PC-3 (cell line): ENCODE measurements around the gene L1CAM. TPM values are rescaled to one million over a fixed set of nuclear protein-coding genes. Genes with fewer than 3 reads are reported as not detected.

Source experiments
- ATAC-seq: fragments of 200-7000 bp; cut with Tn5 transposase; 2 replicates; pipeline ENCODE4 v1.9.1; 2020; ENCODE audit warnings: mild to moderate bottlenecking, moderate library complexity
- BruUV-seq: library from RNA; stranded (reverse); fragments of 400-500 nt; replicated peaks from 2 replicates; lab custom pipeline; 2021; lab: Mats Ljungman, UMichigan
- CTCF ChIA-PET: fragments of 300-600 bp; sonication (Branson Sonifier 250); formaldehyde crosslinking; loops from one replicate; lab custom pipeline; 2022; ENCODE audit warnings: antibody characterized with exemption; lab: Charles Lee
- POLR2A ChIA-PET: fragments of 300-600 bp; sonication (Branson Sonifier 250); formaldehyde crosslinking; loops from one replicate; lab custom pipeline; 2022; ENCODE audit warnings: antibody characterized with exemption; ENCODE audit not compliant: unreplicated experiment; lab: Charles Lee
- DNase-seq: peaks from one replicate; pipeline ENCODE4 v3.0.0-alpha.2; 2015
- H2AFZ ChIP-seq: fragments of 300-600 bp; sonication (generic); 2 replicates; pipeline ENCODE4 v1.6.0; 2016; ENCODE audit warnings: antibody characterized with exemption, low read length
- H3F3A ChIP-seq: fragments of 300-600 bp; sonication (generic); one replicate; pipeline ENCODE4 v1.6.0; 2017; ENCODE audit warnings: antibody characterized with exemption, low read length, control low read depth, mild to moderate bottlenecking; ENCODE audit not compliant: unreplicated experiment
- H3K27ac ChIP-seq: fragments of 300-600 bp; sonication (generic); 2 replicates; pipeline ENCODE4 v1.5.1; 2016; ENCODE audit warnings: mild to moderate bottlenecking, low read length
- H3K27me3 ChIP-seq: fragments of 300-600 bp; sonication (generic); 2 replicates; pipeline ENCODE4 v1.6.1; 2016; ENCODE audit warnings: low read length, mixed read lengths
- H3K36me3 ChIP-seq: fragments of 300-600 bp; sonication (generic); 2 replicates; pipeline ENCODE4 v1.6.1; 2016; ENCODE audit warnings: low read depth, mixed run types, low read length, mixed read lengths
- H3K4me1 ChIP-seq: fragments of 300-600 bp; sonication (generic); 2 replicates; pipeline ENCODE4 v1.5.1; 2016; ENCODE audit warnings: low read length; ENCODE audit not compliant: insufficient read depth
- H3K4me2 ChIP-seq: fragments of 300-600 bp; sonication (generic); 2 replicates; pipeline ENCODE4 v1.6.0; 2016; ENCODE audit warnings: low read length
- H3K4me3 ChIP-seq: fragments of 300-600 bp; sonication (generic); 2 replicates; pipeline ENCODE4 v1.5.1; 2016; ENCODE audit warnings: mild to moderate bottlenecking, low read length, mixed read lengths
- H3K79me2 ChIP-seq: fragments of 300-600 bp; sonication (generic); 2 replicates; pipeline ENCODE4 v1.6.1; 2017; ENCODE audit warnings: low read length, mixed read lengths
- H3K9ac ChIP-seq: fragments of 300-600 bp; sonication (generic); 2 replicates; pipeline ENCODE4 v1.6.0; 2016; ENCODE audit warnings: mild to moderate bottlenecking, low read length
- H3K9me2 ChIP-seq: fragments of 300-600 bp; sonication (generic); replicated peaks from 2 replicates; pipeline ENCODE4 v1.6.1; 2016; ENCODE audit warnings: mixed run types, low read length, mixed read lengths
- H3K9me3 ChIP-seq: fragments of 300-600 bp; sonication (generic); 2 replicates; pipeline ENCODE4 v1.6.1; 2016; ENCODE audit warnings: low read length, mixed read lengths
- H4K20me1 ChIP-seq: fragments of 300-600 bp; sonication (generic); 2 replicates; pipeline ENCODE4 v1.6.1; 2016; ENCODE audit warnings: low read length, mixed read lengths
- EZH2 ChIP-seq: fragments of 300-600 bp; sonication (generic); IDR thresholded peaks from one replicate; pipeline ENCODE4 v1.6.1; 2017; ENCODE audit warnings: antibody characterized with exemption, mild to moderate bottlenecking, low read length; ENCODE audit not compliant: unreplicated experiment
- EZH2phosphoT487 ChIP-seq: fragments of 300-600 bp; sonication (generic); IDR thresholded peaks from 2 replicates; pipeline ENCODE4 v1.6.1; 2018; ENCODE audit warnings: mild to moderate bottlenecking, antibody characterized with exemption, low read length, borderline replicate concordance
- intact Hi-C: fragments of 100-400 bp; cut with micrococcal nuclease; formaldehyde crosslinking; loops from 2 replicates; pipeline ENCODE4 v1.9.0; 2023
- total RNA-seq: library from RNA; depleted of rRNA; stranded (reverse); fragments of >200 nt; gene quantifications from 2 replicates; pipeline ENCODE4 v1.2.3, GENCODE V29; 2014
- TF ChIP-seq, protein P1 (sequence below): fragments of 300-600 bp; sonication (generic); conservative IDR thresholded peaks from 2 replicates; pipeline ENCODE4 v1.5.1; 2017; ENCODE audit warnings: antibody characterized with exemption, low read depth, mild to moderate bottlenecking, low read length

The L1CAM gene
- total RNA-seq, 1 experiment from 2014 or later = 5.2 TPM

DNA sequence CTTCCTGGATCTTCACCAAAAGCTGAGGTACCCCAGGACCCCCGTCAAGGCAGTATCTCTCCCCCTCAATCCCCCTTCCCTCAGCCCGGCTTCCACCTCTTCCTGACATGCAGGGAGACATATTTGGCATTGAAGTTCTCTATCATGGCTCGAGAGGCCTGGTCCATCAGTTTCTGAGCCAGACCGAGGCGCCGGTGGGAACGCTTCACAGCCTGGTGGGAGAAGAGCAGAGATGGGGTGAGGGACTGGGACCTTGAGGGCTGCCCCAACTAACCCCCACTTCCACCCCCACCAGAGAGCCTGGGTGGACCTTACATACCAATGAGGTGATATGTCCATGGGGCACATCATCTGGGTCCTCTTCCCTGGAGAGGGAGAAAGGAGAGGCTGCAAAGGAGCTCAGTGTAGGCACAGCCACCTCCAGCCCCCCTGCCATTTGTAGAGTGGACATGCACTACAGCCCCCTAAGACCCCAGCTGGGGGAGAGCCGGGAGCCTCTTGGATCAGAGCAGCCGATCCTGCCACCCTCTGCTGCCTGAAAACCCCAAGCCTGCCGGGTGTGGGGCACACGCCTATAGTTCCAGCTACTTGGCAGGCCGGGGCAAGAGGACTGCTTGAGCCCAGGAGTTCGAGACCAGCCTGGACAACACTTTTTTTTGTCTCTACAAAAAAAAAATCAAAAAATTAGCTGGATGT, 46.4 kb upstream of the L1CAM start:
- no peak overlapping the region for H3K4me2 ChIP-seq
- peaks cover 11% of the 10 kb centered on the region for H3K36me3 ChIP-seq
- intact Hi-C loops = no loop called here
- H4K20me1 ChIP-seq = no peaks in the 10 kb centered on the region
- H3K9me3 ChIP-seq = no peaks in the 10 kb centered on the region
- peaks cover 17% of the 10 kb centered on the region for H3K4me1 ChIP-seq
- no peaks in the 10 kb centered on the region for H3K27me3 ChIP-seq
- ChIA-PET CTCF (no interaction called here), POLR2A (no interaction called here)
- no peak for ATAC-seq
- H3K9ac ChIP-seq = no peak overlapping the region
- H3K27ac ChIP-seq = no peak overlapping the region
- no peaks in the 10 kb centered on the region for H3F3A ChIP-seq
- no peaks in the 10 kb centered on the region for H3K9me2 ChIP-seq
- DNase-seq = no peak
- no TSS peak for BruUV-seq
- TF ChIP-seq, protein P1, sequence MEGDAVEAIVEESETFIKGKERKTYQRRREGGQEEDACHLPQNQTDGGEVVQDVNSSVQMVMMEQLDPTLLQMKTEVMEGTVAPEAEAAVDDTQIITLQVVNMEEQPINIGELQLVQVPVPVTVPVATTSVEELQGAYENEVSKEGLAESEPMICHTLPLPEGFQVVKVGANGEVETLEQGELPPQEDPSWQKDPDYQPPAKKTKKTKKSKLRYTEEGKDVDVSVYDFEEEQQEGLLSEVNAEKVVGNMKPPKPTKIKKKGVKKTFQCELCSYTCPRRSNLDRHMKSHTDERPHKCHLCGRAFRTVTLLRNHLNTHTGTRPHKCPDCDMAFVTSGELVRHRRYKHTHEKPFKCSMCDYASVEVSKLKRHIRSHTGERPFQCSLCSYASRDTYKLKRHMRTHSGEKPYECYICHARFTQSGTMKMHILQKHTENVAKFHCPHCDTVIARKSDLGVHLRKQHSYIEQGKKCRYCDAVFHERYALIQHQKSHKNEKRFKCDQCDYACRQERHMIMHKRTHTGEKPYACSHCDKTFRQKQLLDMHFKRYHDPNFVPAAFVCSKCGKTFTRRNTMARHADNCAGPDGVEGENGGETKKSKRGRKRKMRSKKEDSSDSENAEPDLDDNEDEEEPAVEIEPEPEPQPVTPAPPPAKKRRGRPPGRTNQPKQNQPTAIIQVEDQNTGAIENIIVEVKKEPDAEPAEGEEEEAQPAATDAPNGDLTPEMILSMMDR = no peak
- TF ChIP-seq EZH2phosphoT487 (no peak), EZH2 (no peak)
- H3K79me2 ChIP-seq = peaks cover 32% of the 10 kb centered on the region
- no peak overlapping the region for H2AFZ ChIP-seq
- H3K4me3 ChIP-seq = no peak overlapping the region

DNA sequence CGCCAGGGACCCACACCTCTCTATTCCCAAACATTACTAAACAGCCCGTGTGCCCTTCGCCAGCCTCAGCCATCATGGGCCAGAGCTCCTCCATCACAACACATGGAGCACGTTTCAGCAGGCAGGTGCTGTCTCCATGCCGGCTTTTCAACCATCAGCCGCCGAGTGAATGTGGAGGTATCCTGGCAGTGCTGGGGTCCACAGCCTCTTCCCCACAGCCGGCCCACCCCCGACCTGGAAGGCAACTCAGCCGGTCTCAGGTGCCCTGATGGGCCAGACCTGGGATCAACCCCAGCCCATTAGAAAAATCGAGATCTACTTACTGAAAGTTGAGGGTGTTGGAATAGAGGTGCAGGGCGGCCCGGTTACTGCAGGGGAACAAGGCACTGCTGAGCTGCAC, 45.8 kb upstream of the L1CAM start:
- H3K79me2 ChIP-seq = peaks cover 32% of the 10 kb centered on the region
- H3K9me3 ChIP-seq = no peaks in the 10 kb centered on the region
- H3K27ac ChIP-seq = no peak overlapping the region
- no peaks in the 10 kb centered on the region for H3K27me3 ChIP-seq
- no peak overlapping the region for H3K4me2 ChIP-seq
- no peak overlapping the region for H3K4me3 ChIP-seq
- DNase-seq (no peak), ATAC-seq (no peak)
- H4K20me1 ChIP-seq = no peaks in the 10 kb centered on the region
- TF ChIP-seq EZH2 (no peak), EZH2phosphoT487 (no peak)
- TF ChIP-seq, protein P1 = no peak
- no peaks in the 10 kb centered on the region for H3F3A ChIP-seq
- ChIA-PET CTCF (no interaction called here), POLR2A (no interaction called here)
- peaks cover 11% of the 10 kb centered on the region for H3K36me3 ChIP-seq
- H3K9me2 ChIP-seq = no peaks in the 10 kb centered on the region
- H3K9ac ChIP-seq = no peak overlapping the region
- H3K4me1 ChIP-seq = peaks cover 24% of the 10 kb centered on the region
- no peak overlapping the region for H2AFZ ChIP-seq
- intact Hi-C loops = no loop called here
- no TSS peak for BruUV-seq

DNA sequence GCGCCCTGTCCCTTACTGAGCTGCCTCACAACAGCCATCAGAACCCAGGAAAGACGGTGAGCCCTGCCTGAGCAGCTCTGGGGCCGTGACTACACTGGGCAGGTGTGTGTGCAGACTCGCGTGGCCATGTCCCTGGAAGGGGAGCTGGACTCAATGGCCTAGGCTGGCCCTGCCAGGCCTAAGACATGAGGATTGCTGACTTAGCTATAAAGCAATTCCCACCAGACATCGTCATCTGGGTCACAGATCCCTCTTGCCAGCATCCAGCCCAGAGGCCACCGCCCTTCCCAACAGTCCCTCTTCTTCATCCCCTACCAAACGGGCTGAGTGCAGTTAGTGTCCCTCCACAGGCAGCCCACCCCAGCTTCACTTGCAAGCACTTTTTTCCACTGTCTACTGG, 45.2 kb upstream of the L1CAM start:
- Histone ChIP-seq H3K9me2 (no peaks in the 10 kb centered on the region), H3F3A (no peaks in the 10 kb centered on the region), H4K20me1 (no peaks in the 10 kb centered on the region), H3K9me3 (no peaks in the 10 kb centered on the region), H3K4me3 (no peak overlapping the region), H3K36me3 (peaks cover 11% of the 10 kb centered on the region), H3K79me2 (peaks cover 32% of the 10 kb centered on the region), H3K4me2 (no peak overlapping the region), H3K4me1 (peaks cover 26% of the 10 kb centered on the region), H3K27me3 (no peaks in the 10 kb centered on the region), H3K9ac (no peak overlapping the region), H2AFZ (no peak overlapping the region), H3K27ac (no peak overlapping the region)
- BruUV-seq = no TSS peak
- no peak for TF ChIP-seq EZH2
- no peak for TF ChIP-seq EZH2phosphoT487
- TF ChIP-seq, protein P1 = no peak
- POLR2A ChIA-PET = no interaction called here
- ATAC-seq (no peak), DNase-seq (no peak)
- CTCF ChIA-PET = no interaction called here
- intact Hi-C loops = no loop called here
